DOHH2 (cell line): ENCODE measurements around the gene PPP2R2C.

ENCODE experiments used
- CTCF ChIP-seq: fragments of 200-600 bp; sonication (generic); IDR thresholded peaks from one replicate; pipeline ENCODE4 v1.5.1; 2014; ENCODE audit warnings: antibody characterized with exemption, mild to moderate bottlenecking, low read depth, low read length; ENCODE audit not compliant: poor library complexity, severe bottlenecking
- EZH2phosphoT487 ChIP-seq: fragments of 200-600 bp; sonication (generic); IDR thresholded peaks from 2 replicates; pipeline ENCODE4 v1.6.1; 2017; ENCODE audit warnings: borderline replicate concordance, mild to moderate bottlenecking, antibody characterized with exemption, low read length, moderate library complexity, mixed read lengths

GRCh38 chr4:6333301-6334202 lies 138.9 kb downstream of the PPP2R2C start:
- TF ChIP-seq CTCF (peak; percentile 82), EZH2phosphoT487 (no peak)
